Hematopoietic multipotent progenitor cell treated with erythropoietin and hydrocortisone succinate and interleukin-3 and kit ligand, for 4 days (in vitro differentiated cells): ENCODE measurements around the gene ARHGEF40.
A peak's percentile ranks its signal among the peaks of the same experiment; 100 is the strongest.

ENCODE experiments used
- DNase-seq: peaks from one replicate; pipeline ENCODE4 v3.0.0-alpha.2; 2015

The ARHGEF40 gene

DNA sequence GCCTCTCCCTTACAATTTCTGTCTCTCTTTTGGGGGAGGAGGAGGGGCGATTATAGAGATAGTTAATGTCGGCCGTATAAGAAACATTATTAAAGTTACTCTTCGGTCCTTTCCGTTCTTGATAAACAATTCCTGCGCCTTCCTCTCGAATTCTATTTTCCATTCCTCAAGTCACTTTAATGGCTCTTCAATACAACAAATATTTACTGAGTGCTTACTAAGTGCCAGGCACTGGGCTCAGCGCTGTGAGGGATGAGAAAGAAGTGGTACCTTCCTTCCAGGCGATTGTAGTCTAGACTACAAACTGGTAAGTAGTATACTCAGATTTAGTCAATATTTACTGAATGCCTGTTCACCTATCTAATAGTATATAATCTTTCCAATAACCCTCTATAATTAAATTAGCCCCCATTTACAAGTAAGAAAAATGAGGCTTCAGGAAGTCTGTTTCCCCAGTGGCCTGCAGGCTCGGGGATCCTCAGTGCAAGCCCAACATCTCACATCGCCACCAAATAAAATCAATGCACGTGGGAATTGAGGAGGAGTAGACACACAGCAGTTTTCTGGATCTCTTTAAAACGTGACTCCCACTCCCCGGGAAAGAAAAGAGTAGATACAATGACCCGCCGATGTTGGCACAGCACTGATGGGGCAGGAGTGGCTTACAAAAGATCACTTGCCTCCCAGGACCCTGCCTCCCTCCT lies 28.9 kb downstream of the ARHGEF40 start:
- DNase-seq: no peak

DNA sequence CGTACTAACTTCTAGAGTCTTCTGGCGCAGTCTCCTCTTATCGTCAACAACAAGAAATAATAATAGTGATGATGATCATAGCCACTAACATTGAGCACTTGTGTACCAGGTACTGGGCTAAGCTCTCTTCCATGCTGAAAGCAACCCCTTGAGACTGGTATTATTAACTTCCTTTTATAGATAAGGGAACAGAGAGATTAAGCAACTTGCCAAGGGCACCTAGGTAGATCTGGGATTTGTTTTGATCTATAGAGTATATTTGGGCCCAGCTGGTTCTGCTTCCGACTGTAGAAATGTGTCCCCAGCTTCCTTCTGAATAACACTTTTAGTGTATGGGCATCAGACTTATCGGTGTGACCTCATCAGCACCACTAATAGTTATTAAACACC lies 29.5 kb downstream of the ARHGEF40 start:
- DNase-seq: no peak

DNA sequence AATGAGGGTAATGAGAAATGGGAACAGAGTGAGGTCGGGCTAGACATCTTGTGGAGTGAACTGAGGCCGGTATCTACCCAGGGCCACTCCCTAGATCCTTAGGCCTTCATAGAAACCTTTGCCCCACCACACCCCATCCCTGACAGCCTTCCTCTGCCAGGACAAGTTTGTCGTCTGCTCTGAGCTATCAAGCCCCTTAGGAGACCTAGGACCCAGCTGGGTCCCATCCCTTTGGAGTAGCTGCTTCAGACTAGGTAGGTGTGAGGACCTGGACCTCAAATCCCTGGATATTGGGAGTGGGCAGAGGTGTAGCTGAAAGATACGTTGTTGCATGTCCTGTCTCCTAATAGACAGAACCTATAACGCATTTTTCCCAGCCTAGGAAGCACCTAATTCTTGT lies 30.8 kb downstream of the ARHGEF40 start, which contains the start of gene TMEM253:
TMEM253 (plus strand) TSS at position 136 of the 400 bp plus-strand sequence. CDS start 278 bp downstream, outside the sequence.
- no peak for DNase-seq

- DNase-seq: no peak
Measured at GRCh38 chr14:21101802-21102413, 31.8 kb downstream of the ARHGEF40 start.

- DNase-seq: peak; percentile 77
Measured at GRCh38 chr14:21102521-21103410, 32.7 kb downstream of the ARHGEF40 start.

GRCh38 chr14:21103411-21103709 lies 33.3 kb downstream of the ARHGEF40 start:
- no peak for DNase-seq

DNA sequence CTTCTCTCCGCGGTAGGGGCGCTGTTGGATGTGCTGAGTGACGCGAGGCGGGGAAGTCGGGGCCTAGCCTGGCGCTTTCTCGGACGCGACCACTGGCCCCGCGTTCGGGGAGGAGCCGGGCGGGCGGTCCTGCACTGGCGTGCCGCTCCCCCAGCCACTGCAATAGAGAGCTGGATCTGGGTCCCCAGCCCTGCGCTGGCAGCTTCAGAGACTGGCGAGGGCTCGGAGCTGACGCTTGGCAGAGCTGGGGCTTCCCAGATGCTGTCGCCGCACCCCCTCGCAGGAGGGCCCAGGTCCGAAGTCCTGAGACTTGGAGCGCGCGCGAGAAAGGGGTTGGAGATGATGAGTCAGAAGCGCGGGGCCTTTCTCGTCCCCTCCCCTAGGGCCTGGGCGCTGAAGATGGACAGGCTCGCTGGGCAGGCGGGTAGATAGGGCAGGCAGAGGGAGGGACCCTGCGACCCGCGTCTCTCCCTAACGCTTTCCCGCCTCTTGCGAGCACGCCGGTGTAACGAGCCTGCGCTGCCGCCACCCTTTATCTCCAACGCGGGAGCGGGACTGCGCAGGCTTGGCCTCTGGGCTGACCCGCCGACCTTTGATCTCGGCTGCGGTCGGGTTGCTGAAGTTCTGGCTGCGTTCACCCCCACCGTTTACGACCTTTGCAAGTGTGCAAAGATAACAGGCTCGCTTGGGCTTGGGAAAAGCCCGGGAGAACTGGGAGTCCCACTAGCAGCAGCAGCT lies 33.8 kb downstream of the ARHGEF40 start:
- DNase-seq: peak; percentile 99

DNA sequence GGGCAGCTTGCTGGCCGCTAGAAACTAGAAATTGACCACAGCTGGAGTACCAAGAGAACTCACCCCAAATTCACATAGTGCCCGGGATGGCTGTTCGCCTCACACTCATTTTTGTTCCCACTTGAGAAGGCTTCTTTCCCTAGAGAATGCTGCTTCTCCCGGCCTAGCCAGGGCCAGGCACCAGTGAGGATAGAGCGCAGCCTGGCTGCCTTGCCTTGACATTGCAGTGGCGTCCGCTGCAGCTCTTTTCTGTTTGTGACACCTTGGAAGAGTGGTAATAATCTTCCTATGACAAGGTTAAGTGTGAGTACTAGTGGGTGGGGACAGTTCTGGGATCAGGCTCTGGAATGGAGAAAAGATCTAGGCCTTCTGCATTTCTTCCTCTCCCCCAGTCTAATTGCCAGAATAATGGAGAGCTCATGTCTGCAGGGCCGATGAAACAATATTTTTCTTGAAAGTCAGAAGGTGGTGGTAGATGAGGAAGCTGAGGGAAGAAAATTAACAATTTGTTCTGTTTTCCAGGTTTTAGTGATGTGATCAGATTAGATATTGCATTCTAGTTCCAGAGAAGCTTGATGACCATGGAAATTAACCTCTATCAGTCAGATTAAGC lies 34.5 kb downstream of the ARHGEF40 start:
- DNase-seq: peak; percentile 84

DNA sequence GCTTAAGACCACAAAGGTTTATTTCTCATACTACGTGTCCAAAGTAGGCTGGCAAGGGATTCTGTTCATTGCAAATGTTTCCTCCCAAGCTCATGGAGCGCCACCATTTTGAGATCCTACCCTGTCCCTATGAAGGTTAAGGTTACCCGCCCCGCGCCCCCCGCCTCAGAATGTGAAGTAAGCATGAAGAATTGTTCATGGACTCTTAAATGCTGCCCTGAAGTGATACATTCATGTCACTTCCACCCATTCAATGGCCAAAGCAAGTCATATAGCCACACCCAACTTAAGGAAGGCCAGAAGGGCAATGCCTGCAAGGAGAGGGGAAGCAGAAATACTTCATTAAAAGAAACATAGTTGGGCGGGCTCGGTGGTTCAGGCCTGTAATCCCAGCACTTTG lies 35.0 kb downstream of the ARHGEF40 start:
- DNase-seq: no peak

DNA sequence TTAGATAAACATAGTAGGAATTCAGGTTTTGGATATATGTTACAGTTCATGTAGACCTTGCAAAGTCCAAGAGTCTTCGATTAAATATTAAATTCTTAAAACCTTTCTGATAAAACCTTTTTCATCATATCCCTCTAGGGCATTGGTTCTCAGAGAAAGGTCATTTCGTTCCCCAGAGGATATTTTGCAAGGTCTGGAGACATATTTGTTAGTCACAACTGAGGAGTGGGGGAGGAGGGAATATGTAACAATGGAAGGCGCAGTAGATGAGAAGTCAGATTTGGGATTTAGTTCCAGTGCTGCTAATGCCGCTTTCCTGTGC lies 36.0 kb downstream of the ARHGEF40 start:
- DNase-seq: no peak

GRCh38 chr14:21106498-21107282 lies 36.6 kb downstream of the ARHGEF40 start:
- DNase-seq: peak; percentile 90

DNA sequence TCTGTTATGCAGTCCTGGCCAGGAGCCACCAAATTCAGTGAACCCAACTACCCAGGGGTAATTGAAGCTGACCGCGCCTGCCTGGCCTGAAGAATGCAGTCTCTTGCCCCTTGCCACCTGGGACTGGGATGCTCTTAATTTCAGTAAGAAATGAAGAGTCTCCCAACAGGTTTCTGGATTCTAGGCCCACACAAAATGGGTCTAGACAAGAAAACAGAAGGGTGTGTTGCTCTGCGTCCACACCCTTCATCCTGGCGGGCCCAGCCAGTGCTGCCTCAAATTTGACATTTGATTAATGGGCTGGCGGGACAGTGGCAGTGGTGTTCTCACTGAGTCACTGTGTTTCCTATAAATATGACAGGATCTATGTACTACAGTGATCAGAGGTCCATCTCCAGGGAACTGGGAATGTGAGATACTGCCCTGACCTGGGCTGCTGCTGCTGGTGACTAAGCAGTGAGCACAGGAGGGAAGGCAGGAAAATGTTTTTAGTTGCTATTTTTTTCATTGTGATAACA lies 37.2 kb downstream of the ARHGEF40 start:
- DNase-seq: peak; percentile 30

DNA sequence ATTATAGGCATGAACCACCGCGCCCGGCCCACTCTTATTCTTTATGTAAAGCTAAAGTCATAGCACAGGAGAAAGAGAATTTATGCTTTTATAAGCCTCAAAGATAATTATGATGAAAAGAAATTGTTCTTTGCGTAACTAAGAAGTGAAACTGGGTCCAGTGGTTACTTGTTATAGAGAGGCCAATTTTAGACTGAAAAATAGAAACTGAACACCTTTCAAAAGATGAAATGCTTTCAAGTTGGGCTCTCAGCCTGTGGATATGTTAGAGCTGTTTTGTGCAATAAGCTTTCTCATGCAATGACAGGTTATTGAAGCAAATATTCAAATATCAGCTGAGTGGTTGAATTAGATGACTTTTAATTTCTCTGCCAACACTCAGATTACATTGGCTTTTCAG lies 38.7 kb downstream of the ARHGEF40 start:
- no peak for DNase-seq

GRCh38 chr14:21109377-21110138 lies 39.5 kb downstream of the ARHGEF40 start:
- peak; percentile 37 for DNase-seq

DNA sequence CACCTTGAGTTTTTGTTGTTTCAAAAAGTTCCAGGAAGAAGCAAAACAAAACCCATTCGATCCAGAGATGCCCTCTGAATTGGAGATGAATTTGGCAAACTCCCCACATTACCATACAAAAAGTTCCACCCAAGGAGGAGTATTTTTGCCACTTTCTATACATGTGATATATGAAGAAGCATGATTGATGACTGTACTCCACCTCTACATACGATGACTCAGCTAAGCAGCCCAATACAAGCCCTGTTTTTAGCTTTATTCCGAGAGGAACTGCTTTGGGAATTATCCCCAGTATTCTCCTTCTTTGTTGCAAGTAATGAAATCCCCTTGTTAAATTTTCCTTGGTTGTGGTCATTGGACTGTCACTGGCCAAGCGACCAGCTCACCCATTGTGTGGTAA lies 42.2 kb downstream of the ARHGEF40 start:
- no peak for DNase-seq

GRCh38 chr14:21113369-21113768 lies 43.3 kb downstream of the ARHGEF40 start:
- DNase-seq: no peak

DNA sequence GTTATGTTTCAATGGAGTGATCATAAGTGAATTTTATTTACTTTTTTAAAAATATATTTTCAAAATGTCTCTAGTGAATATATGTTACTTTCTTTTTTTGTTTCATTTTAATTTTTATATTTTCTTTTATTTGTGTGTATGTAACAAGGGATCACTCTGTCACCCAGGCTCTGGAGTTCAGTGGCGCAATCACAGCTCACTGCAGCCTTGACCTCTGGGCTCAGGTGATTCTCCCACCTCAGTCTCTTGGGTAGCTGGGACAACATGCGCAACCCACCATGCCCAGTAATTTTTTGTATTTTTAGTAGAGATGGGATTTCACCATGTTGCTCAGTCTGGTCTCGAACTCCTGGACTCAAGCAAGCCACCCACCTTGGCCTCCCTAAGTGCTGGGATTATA lies 48.8 kb downstream of the ARHGEF40 start:
- DNase-seq: no peak

GRCh38 chr14:21120686-21121085 lies 50.6 kb downstream of the ARHGEF40 start:
- no peak for DNase-seq

- no peak for DNase-seq
Measured at GRCh38 chr14:21121122-21121521, 51.0 kb downstream of the ARHGEF40 start.

DNA sequence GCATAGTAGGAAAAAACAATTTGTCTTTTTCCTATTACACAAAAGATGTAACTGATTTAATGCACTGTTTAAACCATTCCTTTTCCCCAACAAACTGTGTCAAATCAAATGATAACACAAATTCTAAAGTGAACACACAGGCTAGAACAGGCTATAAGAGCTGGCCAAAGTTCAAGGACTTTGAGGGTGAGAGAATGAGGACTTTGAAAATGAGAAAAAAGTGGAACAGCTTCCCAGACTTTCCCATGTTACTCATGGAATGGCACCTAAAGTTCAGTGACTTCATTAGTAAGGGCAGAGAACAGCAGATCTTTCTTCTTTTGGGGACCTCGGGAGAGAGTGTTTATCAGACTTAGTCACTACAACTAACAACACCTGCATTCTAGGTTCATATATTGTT lies 53.3 kb downstream of the ARHGEF40 start:
- DNase-seq: no peak

DNA sequence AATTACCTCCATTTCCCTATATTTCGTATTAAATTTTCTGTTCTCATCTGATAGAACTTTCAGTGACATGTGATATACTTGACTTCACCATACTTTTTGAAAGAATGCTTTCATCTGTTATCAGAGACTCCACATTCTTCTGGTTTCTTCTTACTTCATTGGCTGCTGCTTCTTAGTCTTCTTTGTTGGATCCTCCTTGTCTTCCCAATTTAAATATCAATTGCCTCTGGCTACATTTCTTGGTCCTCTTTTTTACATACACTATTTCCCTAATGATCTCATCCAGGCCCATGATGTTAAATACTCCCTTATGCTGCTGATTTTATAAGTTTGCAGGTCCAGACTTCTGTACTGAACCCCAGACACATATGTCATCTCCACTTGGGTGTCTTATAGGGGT lies 63.8 kb downstream of the ARHGEF40 start:
- DNase-seq: no peak
